ENCODE measurements around the gene ADAM22.

Gene ADAM22

DNA sequence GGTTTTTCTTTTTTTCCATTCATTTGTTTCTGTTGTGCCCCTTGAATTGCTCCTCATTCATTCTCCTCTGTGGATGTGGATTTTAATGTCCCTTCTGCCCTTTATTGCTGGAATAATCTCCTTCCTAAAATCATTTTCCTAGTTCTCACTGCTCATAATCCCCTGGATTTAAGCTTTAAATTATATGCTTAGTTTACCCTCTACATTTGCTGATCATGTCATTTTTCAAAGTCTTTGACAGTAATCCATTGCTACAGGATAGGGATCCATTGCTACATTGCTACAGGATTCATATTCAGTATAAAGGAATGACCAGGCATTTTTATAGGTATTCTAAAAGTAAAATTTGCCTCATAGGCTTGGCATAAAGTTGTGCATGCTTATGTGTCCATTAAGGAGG, 14.3 kb downstream of the ADAM22 start:
- no peak overlapping the region for H3K4me3 ChIP-seq (ENCODE audit: low read depth, low read length)

DNA sequence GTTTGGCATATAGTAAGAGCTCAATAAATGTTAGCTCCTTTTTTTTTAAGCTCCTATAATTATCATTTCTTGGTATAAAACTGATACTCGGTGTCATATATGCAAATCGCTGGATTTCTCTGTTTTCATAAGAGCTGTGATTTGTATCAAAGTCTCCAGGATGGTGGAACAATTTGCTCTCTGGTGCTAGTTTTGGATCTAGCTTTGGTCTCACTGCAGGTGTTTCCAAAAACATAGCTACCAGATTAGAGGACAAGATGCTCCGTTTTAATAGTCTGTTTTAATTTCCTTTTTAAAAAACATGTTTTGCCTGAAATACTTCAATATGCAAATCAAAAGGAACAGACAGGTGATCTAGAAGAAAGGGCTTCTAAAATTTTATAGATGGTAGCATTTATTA, 25.3 kb downstream of the ADAM22 start:
- no peak overlapping the region for H3K4me3 ChIP-seq (ENCODE audit: low read depth, low read length)

GRCh38 chr7:87960239-87960638, 26.2 kb downstream of the ADAM22 start:
- no peak overlapping the region for H3K4me3 ChIP-seq (ENCODE audit: low read depth, low read length)

DNA sequence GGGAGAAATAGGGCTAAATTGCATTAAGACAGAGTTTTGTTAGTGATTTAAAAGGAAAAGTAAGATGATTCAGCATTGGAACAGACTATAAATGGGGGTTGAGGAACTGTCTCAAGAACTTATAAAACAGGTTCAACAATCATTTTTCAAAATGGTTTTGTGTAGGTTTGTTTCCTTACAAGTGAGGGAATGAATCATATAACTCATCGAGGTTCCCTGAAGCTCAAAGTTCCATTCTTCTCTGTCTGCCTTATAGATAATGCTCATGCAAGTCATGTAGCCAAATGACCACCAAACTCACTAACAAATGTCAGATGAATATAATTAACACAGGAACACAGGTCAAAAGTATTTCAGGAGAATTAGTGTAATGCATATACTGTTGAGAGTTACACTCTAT, 27.7 kb downstream of the ADAM22 start:
- no peak overlapping the region for H3K4me3 ChIP-seq (ENCODE audit: low read depth, low read length)

DNA sequence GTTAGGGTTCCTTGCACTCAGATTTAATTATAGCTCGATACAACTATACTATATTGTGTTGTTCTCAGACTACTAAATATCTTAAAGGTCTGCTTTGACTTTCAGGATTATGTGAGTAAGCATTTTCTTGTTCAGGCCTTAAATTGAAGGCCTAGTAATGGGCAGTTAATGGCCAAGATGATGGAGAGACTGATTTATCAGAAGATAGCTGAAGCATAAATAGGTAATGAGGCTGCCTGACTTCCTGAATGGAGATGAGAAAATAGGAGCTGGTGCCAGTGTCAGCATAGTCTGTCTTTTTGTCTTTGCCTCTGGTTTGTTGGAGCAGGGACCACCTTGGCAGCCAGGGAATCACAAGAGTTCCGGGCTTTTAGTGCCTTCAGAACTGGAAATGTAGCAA, 32.2 kb downstream of the ADAM22 start:
- H3K4me3 ChIP-seq (ENCODE audit: low read depth, low read length) = no peak overlapping the region

- H3K4me3 ChIP-seq (ENCODE audit: low read depth, low read length) = no peak overlapping the region
These were observed 34.0 kb downstream of the ADAM22 start for GRCh38 chr7:87968021-87968420.

DNA sequence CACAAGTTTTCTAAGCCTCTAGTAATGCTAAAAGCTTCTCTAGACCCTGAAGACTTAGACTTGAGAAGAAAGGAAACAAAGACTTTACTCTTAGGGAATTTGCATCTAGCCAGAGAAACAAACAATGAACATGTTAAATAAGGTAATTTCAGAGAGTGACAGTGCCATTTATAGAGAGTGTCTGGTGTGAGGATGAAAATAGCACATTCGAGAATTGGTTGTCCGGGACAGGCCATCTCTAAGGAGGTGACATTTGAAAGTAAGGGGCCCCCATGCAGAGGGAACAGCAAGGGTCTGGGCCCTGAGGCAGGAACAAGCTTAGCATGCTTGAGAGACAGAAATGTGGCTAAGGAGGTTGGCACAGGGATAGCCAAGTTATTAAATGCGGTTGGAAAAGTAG, 48.1 kb downstream of the ADAM22 start:
- no peak overlapping the region for H3K4me3 ChIP-seq (ENCODE audit: low read depth, low read length)

DNA sequence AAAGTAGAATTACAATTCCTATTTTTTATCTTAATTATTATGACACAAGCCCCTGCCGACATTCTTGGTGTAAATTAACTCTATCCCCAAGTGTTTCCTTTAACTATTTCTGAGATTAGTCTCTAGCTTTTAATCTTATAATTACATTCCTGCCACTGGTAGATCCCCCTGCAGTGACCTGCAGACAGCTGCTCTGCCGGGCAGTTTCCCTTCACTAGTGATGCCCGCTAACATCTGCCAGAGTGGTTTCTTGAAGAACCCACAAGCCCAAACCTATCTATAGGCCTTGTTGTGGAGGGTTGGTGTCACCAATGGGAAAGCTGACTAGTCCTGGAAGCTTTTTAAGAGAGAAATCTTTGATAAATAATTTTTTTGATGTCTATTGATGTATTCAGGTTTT, 50.0 kb downstream of the ADAM22 start:
- H3K4me3 ChIP-seq (ENCODE audit: low read depth, low read length) = no peak overlapping the region

- H3K4me3 ChIP-seq (ENCODE audit: low read depth, low read length) = no peak overlapping the region
These were observed 59.2 kb downstream of the ADAM22 start for GRCh38 chr7:87993269-87993668.

- H3K4me3 ChIP-seq (ENCODE audit: low read depth, low read length) = no peak overlapping the region
These were observed 65.2 kb downstream of the ADAM22 start for GRCh38 chr7:87999261-87999660.

DNA sequence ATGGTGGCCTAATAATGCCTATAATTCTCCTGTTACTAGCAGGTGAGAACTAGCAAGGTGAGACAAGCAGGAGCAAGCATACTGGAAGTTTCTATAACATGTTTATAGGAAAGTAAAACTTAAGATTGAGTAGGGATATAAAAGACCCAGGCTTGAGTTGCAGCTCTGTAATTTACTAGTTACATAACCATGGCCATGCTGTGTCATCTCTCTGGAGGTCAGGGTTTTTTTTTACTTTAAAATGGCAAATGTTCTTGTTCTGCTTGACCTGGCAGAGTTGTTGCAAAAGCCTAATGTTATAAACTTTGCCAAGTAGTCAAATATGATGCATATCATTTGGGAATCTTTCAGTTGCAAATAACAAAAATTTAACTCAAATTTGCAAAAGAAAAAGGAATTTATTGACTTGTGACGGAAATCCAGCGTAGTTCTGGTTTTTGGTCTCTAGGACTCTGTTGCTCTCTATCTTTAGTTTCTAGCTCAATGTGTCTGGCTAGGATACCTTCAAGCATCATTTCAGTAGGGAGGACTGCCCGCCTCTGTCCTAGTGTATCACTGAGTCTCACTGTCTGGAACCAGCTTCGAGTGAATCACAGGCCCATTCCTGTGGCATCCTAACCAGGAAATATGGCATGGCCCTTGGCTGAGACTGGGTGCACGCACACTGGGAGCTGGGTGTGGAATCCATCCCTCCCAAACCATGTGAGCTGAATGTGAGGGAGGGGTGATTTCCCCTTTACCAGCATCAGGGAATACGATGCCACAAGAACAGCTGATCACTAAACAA, 67.9 kb downstream of the ADAM22 start:
- H3K4me3 ChIP-seq (ENCODE audit: low read depth, low read length) = no peak overlapping the region

- H3K4me3 ChIP-seq (ENCODE audit: low read depth, low read length) = no peak overlapping the region
These were observed 68.6 kb downstream of the ADAM22 start for GRCh38 chr7:88002617-88003016.

- no peak overlapping the region for H3K4me3 ChIP-seq (ENCODE audit: low read depth, low read length)
These were observed 69.5 kb downstream of the ADAM22 start for GRCh38 chr7:88003581-88003980.

DNA sequence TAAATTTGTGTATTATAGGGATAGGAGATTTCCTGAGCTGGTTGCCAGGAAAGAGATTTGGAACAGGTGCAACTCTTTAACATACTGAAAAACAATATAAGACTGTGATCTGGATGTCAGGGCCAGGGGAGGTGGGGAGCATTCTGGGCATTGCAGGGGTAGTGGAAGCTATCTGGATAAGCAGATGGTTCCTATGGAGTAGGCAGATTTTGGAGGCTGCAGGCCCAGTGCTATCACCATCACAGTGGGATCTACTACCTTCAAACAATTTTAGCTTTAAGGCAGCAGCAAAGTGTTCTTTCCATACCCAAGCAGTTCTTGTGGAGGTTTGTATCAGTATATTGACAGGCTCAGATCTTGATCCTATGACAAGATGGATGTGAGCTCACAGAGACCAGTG, 71.1 kb downstream of the ADAM22 start:
- H3K4me3 ChIP-seq (ENCODE audit: low read depth, low read length) = no peak overlapping the region

DNA sequence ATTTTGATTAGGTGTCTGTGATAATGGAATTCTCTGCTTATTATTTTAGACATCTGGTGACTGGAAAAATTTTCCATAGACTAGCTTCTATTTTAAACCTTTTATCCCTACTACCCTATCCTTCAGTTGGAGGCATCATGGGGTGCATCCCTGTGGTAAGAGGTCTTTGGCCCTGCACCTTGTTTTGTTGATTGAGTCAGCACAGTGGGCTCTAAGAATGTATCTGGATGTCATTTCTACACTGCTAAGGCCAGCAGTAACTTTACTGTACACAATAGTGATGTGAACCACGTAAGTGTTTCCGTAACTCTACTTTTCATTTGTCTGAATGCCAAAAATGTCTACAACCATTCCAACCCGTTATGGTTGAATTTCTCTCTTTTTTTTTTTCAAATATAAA, 75.6 kb downstream of the ADAM22 start:
- no peak overlapping the region for H3K4me3 ChIP-seq (ENCODE audit: low read depth, low read length)

- H3K4me3 ChIP-seq (ENCODE audit: low read depth, low read length) = no peak overlapping the region
These were observed 78.0 kb downstream of the ADAM22 start for GRCh38 chr7:88012086-88012485.

GRCh38 chr7:88013981-88014380, 79.9 kb downstream of the ADAM22 start:
- no peak overlapping the region for H3K4me3 ChIP-seq (ENCODE audit: low read depth, low read length)

GRCh38 chr7:88014581-88014980, 80.5 kb downstream of the ADAM22 start:
- H3K4me3 ChIP-seq (ENCODE audit: low read depth, low read length) = no peak overlapping the region

DNA sequence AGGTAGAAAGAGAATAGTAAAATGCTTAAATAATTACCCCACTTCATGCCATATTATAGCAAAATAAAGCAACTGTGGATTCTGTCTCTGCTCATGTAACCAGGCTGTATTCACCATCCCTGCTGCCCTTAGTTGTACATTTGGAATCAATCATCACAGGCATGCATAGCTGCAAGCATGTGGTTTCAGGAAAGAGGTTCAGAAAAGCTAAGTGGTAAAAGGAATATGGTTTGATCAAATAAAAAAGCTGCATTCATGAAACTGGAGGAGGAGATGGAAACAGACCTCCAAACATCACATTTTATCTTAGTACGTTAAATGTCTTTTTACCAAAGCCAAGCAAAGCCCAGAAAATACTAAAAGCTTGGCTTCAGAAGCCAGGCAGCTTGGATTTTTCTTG, 81.3 kb downstream of the ADAM22 start:
- H3K4me3 ChIP-seq (ENCODE audit: low read depth, low read length) = no peak overlapping the region

DNA sequence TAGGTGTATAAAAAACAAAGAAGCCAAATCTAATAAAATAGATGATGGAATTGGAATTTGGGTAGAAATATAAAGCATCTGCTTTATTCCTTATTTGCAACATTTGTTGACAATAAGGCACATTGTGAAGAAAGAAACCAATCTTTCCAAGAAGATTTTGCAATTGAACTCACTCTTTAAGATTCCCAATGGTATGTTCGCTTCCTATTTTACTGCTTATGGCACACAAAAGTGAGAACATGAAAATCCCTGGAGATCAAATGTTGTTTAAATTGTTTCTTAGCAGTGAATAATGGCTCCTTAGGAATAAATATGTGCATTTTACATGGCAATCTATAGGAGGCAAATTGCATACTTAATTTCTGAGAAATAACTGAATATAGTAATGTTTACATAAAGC, 84.5 kb downstream of the ADAM22 start:
- H3K4me3 ChIP-seq (ENCODE audit: low read depth, low read length) = no peak overlapping the region

GRCh38 chr7:88020953-88021665, 87.1 kb downstream of the ADAM22 start:
- no peak overlapping the region for H3K4me3 ChIP-seq (ENCODE audit: low read depth, low read length)

DNA sequence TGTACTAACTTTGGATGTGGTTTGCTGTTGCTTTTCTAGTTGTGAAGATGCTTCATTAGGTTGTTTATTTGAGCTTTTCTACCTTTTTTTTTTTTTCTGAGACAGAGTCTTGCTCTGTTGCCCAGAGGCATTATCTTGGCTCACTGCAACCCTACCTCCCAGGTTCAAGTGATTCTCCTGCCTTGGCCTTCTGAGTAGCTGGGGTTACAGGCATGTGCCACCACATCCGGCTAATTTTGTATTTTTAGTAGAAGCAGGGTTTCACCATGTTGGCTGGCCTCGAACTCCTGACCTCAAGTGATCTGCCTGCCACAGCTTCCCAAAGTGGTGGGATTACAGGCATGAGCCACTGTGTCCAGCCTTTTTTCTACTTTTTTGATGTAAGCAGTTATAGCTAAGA, 93.7 kb downstream of the ADAM22 start:
- H3K4me3 ChIP-seq (ENCODE audit: low read depth, low read length) = no peak overlapping the region

Measured in iPS-11a (cell line).